Measurements from ENCODE around the gene ANKLE1.

Gene ANKLE1, protein sequence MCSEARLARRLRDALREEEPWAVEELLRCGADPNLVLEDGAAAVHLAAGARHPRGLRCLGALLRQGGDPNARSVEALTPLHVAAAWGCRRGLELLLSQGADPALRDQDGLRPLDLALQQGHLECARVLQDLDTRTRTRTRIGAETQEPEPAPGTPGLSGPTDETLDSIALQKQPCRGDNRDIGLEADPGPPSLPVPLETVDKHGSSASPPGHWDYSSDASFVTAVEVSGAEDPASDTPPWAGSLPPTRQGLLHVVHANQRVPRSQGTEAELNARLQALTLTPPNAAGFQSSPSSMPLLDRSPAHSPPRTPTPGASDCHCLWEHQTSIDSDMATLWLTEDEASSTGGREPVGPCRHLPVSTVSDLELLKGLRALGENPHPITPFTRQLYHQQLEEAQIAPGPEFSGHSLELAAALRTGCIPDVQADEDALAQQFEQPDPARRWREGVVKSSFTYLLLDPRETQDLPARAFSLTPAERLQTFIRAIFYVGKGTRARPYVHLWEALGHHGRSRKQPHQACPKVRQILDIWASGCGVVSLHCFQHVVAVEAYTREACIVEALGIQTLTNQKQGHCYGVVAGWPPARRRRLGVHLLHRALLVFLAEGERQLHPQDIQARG

GRCh38 chr19:17281391-17282304, at the start of gene ANKLE1:
Gene ANKLE1 (plus strand): TSS chr19:17281901. CDS start chr19:17281921, 20 bp downstream.
- DNase-seq (ENCODE audit: low spot score), result peak; percentile 86
- in situ Hi-C loops (cut with MboI; ENCODE audit: low sequenced_read_pairs, unreplicated experiment), result loop anchor here (10.0 kb wide), 1 partner anchor 217 kb away; no protein-coding TSS in a partner anchor
- TF ChIP-seq CTCF (IDR thresholded peaks at IDR 0.05; ENCODE audit: borderline replicate concordance, control extremely low read depth, extremely low read depth, insufficient read depth, missing control alignments), result no peak

- DNase-seq (ENCODE audit: low spot score), result no peak
- in situ Hi-C loops (cut with MboI; ENCODE audit: low sequenced_read_pairs, unreplicated experiment), result loop anchor here (25.0 kb wide), 1 partner anchor 170 kb away; no protein-coding TSS in a partner anchor
- TF ChIP-seq CTCF (IDR thresholded peaks at IDR 0.05; ENCODE audit: borderline replicate concordance, control extremely low read depth, extremely low read depth, insufficient read depth, missing control alignments), result no peak
Measured at GRCh38 chr19:17232258-17232657, 49.4 kb upstream of the ANKLE1 start.

GRCh38 chr19:17234911-17235299, 46.8 kb upstream of the ANKLE1 start:
- DNase-seq (ENCODE audit: low spot score), result peak; percentile 83
- in situ Hi-C loops (cut with MboI; ENCODE audit: low sequenced_read_pairs, unreplicated experiment), result loop anchor here (25.0 kb wide), 1 partner anchor 173 kb away; no protein-coding TSS in a partner anchor
- TF ChIP-seq CTCF (IDR thresholded peaks at IDR 0.05; ENCODE audit: borderline replicate concordance, control extremely low read depth, extremely low read depth, insufficient read depth, missing control alignments), result no peak

DNA sequence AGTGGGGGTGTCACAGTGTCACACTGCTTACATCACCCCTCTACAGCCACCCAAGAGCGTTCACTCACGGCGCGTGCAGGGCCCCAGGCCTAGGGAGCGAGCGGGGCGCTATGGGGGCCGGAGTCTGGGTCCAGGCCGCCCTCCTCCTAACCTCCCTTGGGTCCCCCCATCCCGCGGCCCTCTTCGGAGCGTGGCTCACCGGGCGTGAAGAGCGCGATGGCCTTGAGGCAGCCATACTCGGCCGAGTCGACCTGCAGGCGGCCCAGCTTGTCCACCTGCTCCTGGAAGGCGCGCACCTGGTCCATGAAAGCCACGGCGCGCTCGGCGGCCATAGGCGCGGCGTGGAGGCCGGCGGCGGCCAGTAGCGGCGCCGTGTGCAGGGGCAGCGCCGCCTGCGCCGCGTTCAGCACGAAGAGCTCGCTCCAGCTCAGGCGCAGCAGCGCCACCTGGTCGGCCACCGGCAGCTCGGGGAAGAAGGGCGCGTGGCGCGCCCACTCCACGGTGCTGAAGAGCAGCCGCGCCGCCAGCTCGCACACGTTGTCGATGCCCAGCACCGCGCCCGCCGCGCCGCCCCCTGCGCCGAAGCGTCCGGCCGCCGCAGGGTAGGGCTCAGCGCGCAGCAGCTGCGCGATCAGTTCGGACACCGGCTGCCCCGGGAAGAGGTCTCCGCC, 46.3 kb upstream of the ANKLE1 start:
- in situ Hi-C loops (cut with MboI; ENCODE audit: low sequenced_read_pairs, unreplicated experiment), result loop anchor here (25.0 kb wide), 1 partner anchor 173 kb away; no protein-coding TSS in a partner anchor
- DNase-seq (ENCODE audit: low spot score), result peak; percentile 83
- TF ChIP-seq CTCF (IDR thresholded peaks at IDR 0.05; ENCODE audit: borderline replicate concordance, control extremely low read depth, extremely low read depth, insufficient read depth, missing control alignments), result peak; percentile 91

- DNase-seq (ENCODE audit: low spot score), result no peak
- TF ChIP-seq CTCF (IDR thresholded peaks at IDR 0.05; ENCODE audit: borderline replicate concordance, control extremely low read depth, extremely low read depth, insufficient read depth, missing control alignments), result no peak
- in situ Hi-C loops (cut with MboI; ENCODE audit: low sequenced_read_pairs, unreplicated experiment), result loop anchor here (25.0 kb wide), 1 partner anchor 174 kb away; no protein-coding TSS in a partner anchor
Measured at GRCh38 chr19:17235971-17236777, 45.5 kb upstream of the ANKLE1 start.
